GM12801 (cell line): ENCODE data around the gene ADGRA3.

Experiments
- CTCF ChIP-seq: IDR thresholded peaks from one replicate; pipeline ENCODE4 v1.5.1; 2011; ENCODE audit warnings: control low read depth; ENCODE audit not compliant: insufficient read length; ENCODE audit errors: extremely low read depth

Gene ADGRA3

GRCh38 chr4:22471419-22471818 lies 44.4 kb downstream of the ADGRA3 start:
- no peak for TF ChIP-seq CTCF

- TF ChIP-seq CTCF: no peak
Measured at GRCh38 chr4:22466581-22466980, 49.3 kb downstream of the ADGRA3 start.

- TF ChIP-seq CTCF: no peak
Measured at GRCh38 chr4:22465996-22466395, 49.9 kb downstream of the ADGRA3 start.

GRCh38 chr4:22465349-22465748 lies 50.5 kb downstream of the ADGRA3 start:
- no peak for TF ChIP-seq CTCF

- TF ChIP-seq CTCF: no peak
Measured at GRCh38 chr4:22463179-22463578, 52.7 kb downstream of the ADGRA3 start.

GRCh38 chr4:22462688-22463087 lies 53.2 kb downstream of the ADGRA3 start:
- TF ChIP-seq CTCF: no peak

- TF ChIP-seq CTCF: no peak
Measured at GRCh38 chr4:22460266-22460665, 55.6 kb downstream of the ADGRA3 start.

GRCh38 chr4:22458098-22458497 lies 57.8 kb downstream of the ADGRA3 start:
- TF ChIP-seq CTCF: no peak
